Measurements from ENCODE around the gene RNF7.
A peak's percentile ranks its signal among the peaks of the same experiment; 100 is the strongest.
"Not testable (repeated sequence)": the region's sequence is repeated elsewhere in the genome, so short reads cannot be mapped to it uniquely, and the experiment has no call there.

The RNF7 gene

DNA sequence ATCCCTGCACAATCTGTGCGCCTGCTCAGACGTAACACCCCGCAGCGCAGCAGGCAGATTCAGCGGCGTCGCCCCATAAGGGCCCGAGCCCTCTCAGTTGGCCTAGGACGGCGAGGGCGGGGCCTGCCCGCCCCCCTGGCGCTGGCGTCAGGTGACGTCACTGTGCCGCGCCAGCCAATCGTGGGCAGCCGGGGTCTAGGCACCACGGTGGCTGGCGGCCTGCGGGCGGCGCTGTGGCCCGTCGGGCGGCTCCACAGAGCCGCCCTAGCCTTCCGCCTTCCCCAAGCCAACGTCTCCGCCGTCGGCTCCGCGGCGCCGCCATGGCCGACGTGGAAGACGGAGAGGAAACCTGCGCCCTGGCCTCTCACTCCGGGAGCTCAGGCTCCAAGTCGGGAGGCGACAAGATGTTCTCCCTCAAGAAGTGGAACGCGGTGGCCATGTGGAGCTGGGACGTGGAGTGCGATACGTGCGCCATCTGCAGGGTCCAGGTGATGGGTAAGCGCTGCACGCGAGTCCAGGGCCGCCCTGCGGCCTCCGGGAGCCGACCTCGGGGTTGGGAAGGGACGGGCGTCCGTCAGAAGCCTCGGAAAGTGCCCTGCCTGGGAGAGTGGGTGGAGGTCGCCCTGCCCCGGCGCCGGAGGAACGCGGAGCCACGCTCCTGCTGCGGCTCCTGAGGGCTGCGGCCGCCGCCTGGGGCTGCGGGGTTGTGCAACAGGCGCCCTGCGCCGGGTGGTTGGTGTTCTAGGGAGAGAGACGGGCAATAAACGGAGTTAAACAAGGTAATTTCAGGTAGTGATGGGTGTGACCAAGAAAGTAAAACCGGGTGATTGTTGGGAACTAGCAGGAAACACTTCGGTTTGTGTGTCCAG lies at the start of gene RNF7:
TSS of gene RNF7 (plus strand) at position 277 of the 869 bp plus-strand sequence. CDS start at position 321, 44 bp downstream.
- peaks cover 31% of the 10 kb centered on the region for H3K4me1 Mint-ChIP-seq
- peak within 1 kb of the TSS; percentile 96 to 100 (median 99) for H3K4me3 Mint-ChIP-seq
- H3K36me3 Mint-ChIP-seq (ENCODE audit: low read depth), result peaks cover 9% of the 10 kb centered on the region
- H3K27me3 Mint-ChIP-seq (ENCODE audit: low read depth), result peaks cover 5% of the 10 kb centered on the region
- TF ChIP-seq, protein P1, sequence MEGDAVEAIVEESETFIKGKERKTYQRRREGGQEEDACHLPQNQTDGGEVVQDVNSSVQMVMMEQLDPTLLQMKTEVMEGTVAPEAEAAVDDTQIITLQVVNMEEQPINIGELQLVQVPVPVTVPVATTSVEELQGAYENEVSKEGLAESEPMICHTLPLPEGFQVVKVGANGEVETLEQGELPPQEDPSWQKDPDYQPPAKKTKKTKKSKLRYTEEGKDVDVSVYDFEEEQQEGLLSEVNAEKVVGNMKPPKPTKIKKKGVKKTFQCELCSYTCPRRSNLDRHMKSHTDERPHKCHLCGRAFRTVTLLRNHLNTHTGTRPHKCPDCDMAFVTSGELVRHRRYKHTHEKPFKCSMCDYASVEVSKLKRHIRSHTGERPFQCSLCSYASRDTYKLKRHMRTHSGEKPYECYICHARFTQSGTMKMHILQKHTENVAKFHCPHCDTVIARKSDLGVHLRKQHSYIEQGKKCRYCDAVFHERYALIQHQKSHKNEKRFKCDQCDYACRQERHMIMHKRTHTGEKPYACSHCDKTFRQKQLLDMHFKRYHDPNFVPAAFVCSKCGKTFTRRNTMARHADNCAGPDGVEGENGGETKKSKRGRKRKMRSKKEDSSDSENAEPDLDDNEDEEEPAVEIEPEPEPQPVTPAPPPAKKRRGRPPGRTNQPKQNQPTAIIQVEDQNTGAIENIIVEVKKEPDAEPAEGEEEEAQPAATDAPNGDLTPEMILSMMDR (IDR thresholded peaks at IDR 0.05; ENCODE audit: unreplicated experiment in 3 of 3), result peak; percentile 91 to 98 (median 93)
- H3K9me3 Mint-ChIP-seq, result no peaks in the 10 kb centered on the region
- peak within 1 kb of the TSS; percentile 96 to 99 (median 98) for H3K27ac Mint-ChIP-seq

DNA sequence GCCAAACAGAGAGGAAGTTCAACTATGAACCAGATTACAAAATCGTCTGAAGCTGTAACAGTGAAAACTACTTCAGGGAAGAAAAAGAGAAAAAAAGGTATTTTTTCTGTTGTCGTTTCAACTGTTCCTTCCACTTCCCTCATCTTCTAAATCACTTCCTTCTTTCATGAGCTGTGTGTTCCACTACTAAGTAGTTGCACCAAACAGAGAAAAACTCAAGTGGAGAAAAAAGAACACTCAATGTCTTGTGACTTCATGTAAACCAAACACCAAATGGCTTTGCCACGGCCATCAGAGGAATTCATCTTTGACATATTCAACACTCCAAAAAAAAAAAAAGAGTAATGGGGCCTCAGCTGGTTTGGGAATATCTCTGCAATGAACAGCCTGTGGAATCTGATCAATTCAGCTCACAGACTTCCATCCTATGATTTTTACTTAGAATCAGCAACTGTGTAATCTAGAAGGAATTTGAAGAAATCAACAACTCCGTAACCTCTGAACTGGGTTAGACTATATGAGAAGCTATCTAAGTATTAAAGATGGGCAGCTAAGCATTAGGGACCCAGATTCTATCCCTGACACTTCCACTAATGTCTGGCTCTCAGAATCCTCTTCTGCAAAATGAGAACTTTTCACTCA lies 47.5 kb upstream of the RNF7 start:
- H3K36me3 Mint-ChIP-seq (ENCODE audit: low read depth), result no peaks in the 10 kb centered on the region
- TF ChIP-seq, protein P1 (IDR thresholded peaks at IDR 0.05; ENCODE audit: unreplicated experiment in 3 of 3), result no peak
- H3K27ac Mint-ChIP-seq, result no peak overlapping the region
- no peaks in the 10 kb centered on the region for H3K9me3 Mint-ChIP-seq
- peaks cover 11% of the 10 kb centered on the region for H3K4me1 Mint-ChIP-seq
- H3K27me3 Mint-ChIP-seq (ENCODE audit: low read depth), result no peaks in the 10 kb centered on the region
- no peak overlapping the region for H3K4me3 Mint-ChIP-seq

DNA sequence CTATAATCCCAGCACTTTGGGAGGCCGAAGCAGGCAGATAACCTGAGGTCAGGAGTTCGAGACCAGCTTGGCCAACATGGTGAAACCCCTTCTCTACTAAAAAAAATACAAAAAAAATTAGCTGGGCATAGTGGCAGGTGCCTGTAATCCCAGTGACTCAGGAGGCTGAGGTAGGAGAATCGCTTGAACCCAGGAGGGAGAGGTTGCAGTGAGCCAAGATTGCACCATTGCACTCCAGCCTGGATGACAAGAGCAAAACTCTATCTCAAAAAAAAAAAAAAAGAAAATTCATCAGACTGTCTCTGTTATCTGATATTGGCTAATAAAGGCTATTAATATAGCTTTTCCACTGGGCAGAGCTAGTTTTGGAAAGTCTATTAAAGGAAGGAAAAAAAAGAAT lies 46.6 kb upstream of the RNF7 start:
- H3K27me3 Mint-ChIP-seq (ENCODE audit: low read depth); H3K36me3 Mint-ChIP-seq (ENCODE audit: low read depth); H3K4me1 Mint-ChIP-seq; H3K27ac Mint-ChIP-seq; H3K9me3 Mint-ChIP-seq; H3K4me3 Mint-ChIP-seq: not testable (repeated sequence)

DNA sequence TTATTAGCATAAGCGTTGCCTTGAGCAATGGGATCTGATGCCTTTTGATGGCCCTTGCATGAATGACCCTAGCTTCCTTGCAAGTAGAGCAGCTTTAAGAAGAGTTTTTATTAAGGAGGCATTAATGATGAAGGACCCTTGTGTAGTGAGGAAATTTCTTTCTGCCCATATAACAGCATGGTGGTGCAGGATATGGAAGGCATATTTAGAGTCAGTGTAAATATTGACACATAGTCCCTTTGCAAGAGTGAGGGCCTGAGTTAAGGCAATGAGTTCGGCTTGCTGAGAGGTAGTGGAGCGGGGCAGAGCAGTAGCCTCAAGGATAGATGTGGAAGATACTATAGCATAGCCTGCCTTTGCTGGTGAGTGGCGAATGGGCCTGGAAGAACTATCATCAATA lies 45.1 kb upstream of the RNF7 start:
- not testable (repeated sequence) for H3K27ac Mint-ChIP-seq; H3K4me3 Mint-ChIP-seq; H3K36me3 Mint-ChIP-seq (ENCODE audit: low read depth); H3K4me1 Mint-ChIP-seq; H3K27me3 Mint-ChIP-seq (ENCODE audit: low read depth); H3K9me3 Mint-ChIP-seq

DNA sequence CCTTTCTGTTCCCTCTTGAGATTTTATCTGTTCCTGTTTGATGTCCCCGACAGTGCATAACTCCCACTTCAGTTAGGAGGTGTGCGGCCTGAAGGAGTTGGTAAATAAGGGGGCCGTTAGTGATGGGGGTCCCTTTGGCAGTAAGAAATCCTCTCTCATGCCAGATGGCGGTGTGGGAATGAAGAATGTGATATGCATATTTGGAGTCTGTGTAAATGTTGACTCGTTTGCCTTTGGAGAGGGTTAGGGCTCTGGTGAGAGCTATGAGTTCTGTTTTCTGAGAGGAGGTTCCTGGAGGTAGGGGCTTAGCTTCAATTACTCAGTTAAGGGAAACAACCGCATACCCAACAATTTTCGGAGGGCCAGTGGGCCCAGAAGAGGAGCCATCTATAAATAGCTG lies 38.8 kb upstream of the RNF7 start:
- TF ChIP-seq, protein P1 (IDR thresholded peaks at IDR 0.05; ENCODE audit: unreplicated experiment in 3 of 3), result no peak
- no peaks in the 10 kb centered on the region for H3K4me1 Mint-ChIP-seq
- no peaks in the 10 kb centered on the region for H3K36me3 Mint-ChIP-seq (ENCODE audit: low read depth)
- no peaks in the 10 kb centered on the region for H3K27me3 Mint-ChIP-seq (ENCODE audit: low read depth)
- no peaks in the 10 kb centered on the region for H3K9me3 Mint-ChIP-seq
- no peak overlapping the region for H3K4me3 Mint-ChIP-seq
- no peak overlapping the region for H3K27ac Mint-ChIP-seq

DNA sequence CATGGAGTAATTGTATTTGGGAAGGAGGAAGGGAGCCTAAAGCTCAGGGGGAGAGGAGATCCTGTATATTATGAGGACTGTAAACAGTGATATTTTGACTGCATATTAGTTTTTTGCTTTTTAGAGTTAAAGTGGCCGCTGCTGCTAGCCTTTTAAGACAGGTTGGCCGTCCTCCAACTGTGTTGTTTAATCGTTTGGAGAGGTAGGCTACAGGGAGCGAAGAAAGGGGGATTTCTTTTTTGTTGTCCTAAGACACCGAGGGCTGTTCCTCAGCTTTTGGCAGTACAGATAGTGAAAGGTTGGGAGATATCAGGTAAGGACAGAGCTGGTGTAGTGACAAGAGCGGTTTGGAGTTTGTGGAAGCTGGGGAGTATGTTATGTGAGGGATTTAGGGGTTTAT lies 38.2 kb upstream of the RNF7 start:
- Mint-ChIP-seq H3K4me3 (no peak overlapping the region), H3K27me3 (ENCODE audit: low read depth) (no peaks in the 10 kb centered on the region), H3K4me1 (no peaks in the 10 kb centered on the region), H3K9me3 (no peaks in the 10 kb centered on the region), H3K36me3 (ENCODE audit: low read depth) (no peaks in the 10 kb centered on the region), H3K27ac (no peak overlapping the region)
- TF ChIP-seq, protein P1 (IDR thresholded peaks at IDR 0.05; ENCODE audit: unreplicated experiment in 3 of 3), result no peak

DNA sequence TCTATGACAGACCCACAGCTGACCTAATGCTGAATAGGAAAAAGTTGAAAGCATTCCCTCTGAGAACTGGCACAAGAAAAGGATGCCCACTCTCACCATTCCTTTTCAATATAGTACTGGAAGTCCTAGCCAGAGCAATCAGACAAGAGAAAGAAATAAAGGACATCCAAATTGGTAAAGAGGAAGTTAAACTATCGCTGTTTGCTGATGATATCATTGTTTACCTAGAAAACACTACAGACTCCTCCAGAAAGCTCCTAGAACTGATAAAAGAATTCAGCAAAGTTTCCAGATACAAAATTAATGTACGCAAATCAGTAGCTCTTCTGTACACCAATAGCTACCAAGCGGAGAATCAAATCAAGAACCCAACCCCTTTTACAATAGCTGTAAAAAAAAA lies 34.7 kb upstream of the RNF7 start:
- not testable (repeated sequence) for H3K4me3 Mint-ChIP-seq, H3K9me3 Mint-ChIP-seq

More for the DNA sequence above, 34.7 kb upstream of the RNF7 start:
- not testable (repeated sequence) for H3K27me3 Mint-ChIP-seq (ENCODE audit: low read depth); H3K36me3 Mint-ChIP-seq (ENCODE audit: low read depth); H3K27ac Mint-ChIP-seq; H3K4me1 Mint-ChIP-seq
